GM15510 (cell line): ENCODE results near the gene CASTOR2.
"Not testable (repeated sequence)": the region's sequence is repeated elsewhere in the genome, so short reads cannot be mapped to it uniquely, and the experiment has no call there.

Experiments
- POLR2A ChIP-seq: IDR thresholded peaks from 3 replicates; pipeline ENCODE4 v1.6.1; 2011; ENCODE audit warnings: borderline replicate concordance; ENCODE audit not compliant: insufficient read length; ENCODE audit errors: extremely low read depth

CASTOR2 gene

GRCh38 chr7:74964511-74965119, at the start of gene CASTOR2:
Gene CASTOR2 (plus strand): TSS chr7:74964705. CDS start chr7:74964986, 281 bp downstream.
- TF ChIP-seq POLR2A, result not testable (repeated sequence)

GRCh38 chr7:74993121-74993520, 28.6 kb downstream of the CASTOR2 start:
- TF ChIP-seq POLR2A, result no peak

GRCh38 chr7:75010036-75010435, 45.5 kb downstream of the CASTOR2 start:
- TF ChIP-seq POLR2A, result no peak

GRCh38 chr7:75017832-75018231, 53.3 kb downstream of the CASTOR2 start:
- TF ChIP-seq POLR2A, result no peak

GRCh38 chr7:75018570-75019364, 54.3 kb downstream of the CASTOR2 start:
- no peak for TF ChIP-seq POLR2A

- no peak for TF ChIP-seq POLR2A
Observed at GRCh38 chr7:75019800-75020199, 55.3 kb downstream of the CASTOR2 start.

- no peak for TF ChIP-seq POLR2A
Observed at GRCh38 chr7:75024922-75025321, 60.4 kb downstream of the CASTOR2 start.

- no peak for TF ChIP-seq POLR2A
Observed at GRCh38 chr7:75028299-75028698, 63.8 kb downstream of the CASTOR2 start.

- TF ChIP-seq POLR2A, result no peak
Observed at GRCh38 chr7:75033064-75033463, 68.6 kb downstream of the CASTOR2 start.

GRCh38 chr7:75033826-75034225, 69.3 kb downstream of the CASTOR2 start:
- no peak for TF ChIP-seq POLR2A

- no peak for TF ChIP-seq POLR2A
Observed at GRCh38 chr7:75038508-75038907, 74.0 kb downstream of the CASTOR2 start.

- TF ChIP-seq POLR2A, result no peak
Observed at GRCh38 chr7:75039166-75039565, 74.7 kb downstream of the CASTOR2 start.

- no peak for TF ChIP-seq POLR2A
Observed at GRCh38 chr7:75039709-75040108, 75.2 kb downstream of the CASTOR2 start.

- no peak for TF ChIP-seq POLR2A
Observed at GRCh38 chr7:75040512-75040911, 76.0 kb downstream of the CASTOR2 start.

- TF ChIP-seq POLR2A, result no peak
Observed at GRCh38 chr7:75042286-75042685, 77.8 kb downstream of the CASTOR2 start.
